GM18909 (cell line): ENCODE data around the gene SFXN4.
"Not testable (repeated sequence)": the region's sequence is repeated elsewhere in the genome, so short reads cannot be mapped to it uniquely, and the experiment has no call there.

ENCODE experiments used
- ATAC-seq: cut with Tn5 transposase; IDR thresholded peaks from one replicate; pipeline ENCODE4 v1.9.1; 2021; ENCODE audit warnings: mild to moderate bottlenecking; ENCODE audit not compliant: unreplicated experiment, poor library complexity

Gene SFXN4

GRCh38 chr10:119190954-119191785 is 25.7 kb upstream of the SFXN4 start:
- no peak for ATAC-seq

GRCh38 chr10:119190353-119190752 is 24.8 kb upstream of the SFXN4 start:
- ATAC-seq, result no peak

- ATAC-seq, result peak; percentile 51
These were observed 24.3 kb upstream of the SFXN4 start for GRCh38 chr10:119189811-119190282.

- ATAC-seq, result no peak
These were observed 18.3 kb upstream of the SFXN4 start for GRCh38 chr10:119183664-119184412.

GRCh38 chr10:119180850-119181400 is 15.4 kb upstream of the SFXN4 start:
- ATAC-seq, result not testable (repeated sequence)

- ATAC-seq, result peak; percentile 95
These were observed 13.0 kb upstream of the SFXN4 start, which contains the start of gene PRDX3 for GRCh38 chr10:119178372-119179119. Gene PRDX3, minus strand, starts transcription at chr10:119178812. Its CDS starts 22 bp downstream, at chr10:119178790.

GRCh38 chr10:119177708-119178371 is 12.3 kb upstream of the SFXN4 start:
- ATAC-seq, result peak; percentile 13

- ATAC-seq, result no peak
These were observed 10.7 kb upstream of the SFXN4 start for GRCh38 chr10:119176166-119176565.

- no peak for ATAC-seq
These were observed 8.6 kb upstream of the SFXN4 start for GRCh38 chr10:119174109-119174508.

GRCh38 chr10:119167041-119167440 is 1.5 kb upstream of the SFXN4 start:
- no peak for ATAC-seq

GRCh38 chr10:119166564-119166963 is 1.1 kb upstream of the SFXN4 start:
- no peak for ATAC-seq

- ATAC-seq, result no peak
These were observed 595 bp upstream of the SFXN4 start for GRCh38 chr10:119166118-119166500.

- ATAC-seq, result no peak
These were observed 2.9 kb downstream of the SFXN4 start for GRCh38 chr10:119162452-119163092.

GRCh38 chr10:119161680-119162451 is 3.6 kb downstream of the SFXN4 start:
- no peak for ATAC-seq

- no peak for ATAC-seq
These were observed 6.2 kb downstream of the SFXN4 start for GRCh38 chr10:119159332-119159731.

- no peak for ATAC-seq
These were observed 11.9 kb downstream of the SFXN4 start for GRCh38 chr10:119153661-119154060.

GRCh38 chr10:119153041-119153440 is 12.5 kb downstream of the SFXN4 start:
- ATAC-seq, result no peak

- not testable (repeated sequence) for ATAC-seq
These were observed 13.9 kb downstream of the SFXN4 start for GRCh38 chr10:119151601-119152000.

- ATAC-seq, result no peak
These were observed 15.8 kb downstream of the SFXN4 start for GRCh38 chr10:119149729-119150128.
